Fibroblast of skin of right quadriceps (primary cell): ENCODE data around the gene FAT2.
"Not testable (repeated sequence)": the region's sequence is repeated elsewhere in the genome, so short reads cannot be mapped to it uniquely, and the experiment has no call there.

ENCODE experiments used
- DNase-seq: peaks from one replicate; pipeline ENCODE4 v3.0.0-alpha.2; 2013

The FAT2 gene

DNA sequence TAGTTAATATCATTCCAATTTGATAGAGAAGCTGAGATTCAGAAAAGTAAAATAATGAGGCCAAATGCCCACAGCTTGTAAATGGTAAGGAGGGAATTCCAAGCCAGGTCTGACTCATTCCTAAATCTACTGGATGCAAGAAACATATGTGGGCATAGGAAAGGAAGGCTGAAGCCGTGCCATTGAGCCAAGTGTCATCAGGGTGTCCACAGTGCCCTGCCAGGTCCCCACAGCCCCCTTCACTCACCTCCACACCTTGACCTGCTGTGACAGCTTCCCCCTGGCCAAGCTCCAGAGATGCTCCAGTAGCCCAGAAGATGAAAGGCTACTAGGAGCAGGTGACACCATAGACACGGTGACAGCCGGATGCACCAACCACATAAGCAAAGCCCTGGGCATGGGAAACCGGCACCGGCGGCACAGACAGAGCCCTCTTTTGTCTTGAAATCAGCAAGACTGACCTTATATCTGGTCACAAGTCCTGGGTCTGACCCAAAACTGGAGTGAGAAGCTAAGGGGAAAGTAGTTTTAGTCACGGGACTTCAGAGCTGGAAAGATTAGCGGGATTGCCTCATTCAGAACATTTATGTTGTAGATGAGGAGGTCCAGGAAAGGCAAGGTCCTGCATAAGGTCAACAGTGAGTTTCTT is 20.1 kb upstream of the FAT2 start:
- DNase-seq: no peak

DNA sequence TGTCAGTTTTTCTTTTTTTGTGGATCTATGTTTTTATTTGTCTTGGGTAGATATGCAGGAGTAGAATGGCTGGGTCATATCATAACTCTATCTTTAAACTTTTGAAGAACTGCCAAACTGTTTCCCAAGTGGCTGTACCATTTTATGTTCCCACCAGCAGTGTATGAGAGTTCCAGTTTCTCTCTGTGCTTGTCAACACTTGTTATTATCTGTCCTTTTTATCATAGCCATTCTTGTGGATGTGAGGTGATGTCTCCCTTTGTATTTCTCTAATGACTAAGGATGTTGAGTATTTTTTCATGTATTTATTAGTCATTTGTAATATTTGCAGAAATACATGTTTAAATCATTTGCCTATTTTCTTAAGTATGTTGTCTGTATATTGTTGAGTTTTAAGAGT is 17.4 kb upstream of the FAT2 start:
- no peak for DNase-seq

DNA sequence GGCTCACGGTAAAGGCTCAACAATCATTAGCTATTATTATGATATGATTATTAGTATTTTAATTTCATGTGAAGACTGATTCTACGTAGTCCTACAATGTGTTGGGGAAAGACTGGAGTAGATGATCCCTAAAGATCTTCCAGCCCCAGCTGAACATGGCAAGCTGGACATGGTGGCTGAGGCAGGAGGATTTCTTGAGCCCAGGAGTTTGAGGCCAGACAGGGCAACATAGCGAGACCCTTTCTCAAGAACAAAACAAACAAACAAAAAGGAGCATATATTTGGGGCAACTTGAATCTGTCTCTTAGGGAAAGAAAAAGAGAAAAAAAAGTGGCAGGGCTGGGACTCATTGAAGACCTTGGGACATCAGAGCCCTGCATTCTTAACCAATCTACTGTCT is 16.2 kb upstream of the FAT2 start:
- DNase-seq: no peak

- DNase-seq: no peak
Observed at GRCh38 chr5:151605559-151605958, 14.4 kb upstream of the FAT2 start.

DNA sequence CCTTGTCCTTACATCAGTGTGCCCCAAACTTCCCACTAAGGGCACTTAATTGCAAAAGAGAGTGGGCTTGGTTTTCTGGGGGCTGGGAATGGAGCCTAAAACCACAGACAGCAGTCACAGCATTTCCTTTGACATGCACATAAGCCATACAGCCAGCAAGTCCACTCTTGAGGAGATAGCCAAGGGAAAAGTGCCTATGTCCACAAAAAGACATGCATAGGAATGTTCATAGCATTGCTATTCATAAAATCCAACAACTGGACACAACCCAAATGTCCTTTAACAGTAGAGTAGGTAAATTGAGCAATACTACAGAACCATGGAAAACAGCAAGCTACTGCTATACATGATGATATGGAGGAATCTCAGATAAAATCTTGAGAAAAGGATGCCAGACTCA is 11.7 kb upstream of the FAT2 start:
- DNase-seq: peak; percentile 9

- no peak for DNase-seq
Observed at GRCh38 chr5:151601391-151601790, 10.3 kb upstream of the FAT2 start.

GRCh38 chr5:151600069-151600665 is 9.0 kb upstream of the FAT2 start:
- DNase-seq: no peak

GRCh38 chr5:151598984-151599383 is 7.9 kb upstream of the FAT2 start:
- DNase-seq: no peak

DNA sequence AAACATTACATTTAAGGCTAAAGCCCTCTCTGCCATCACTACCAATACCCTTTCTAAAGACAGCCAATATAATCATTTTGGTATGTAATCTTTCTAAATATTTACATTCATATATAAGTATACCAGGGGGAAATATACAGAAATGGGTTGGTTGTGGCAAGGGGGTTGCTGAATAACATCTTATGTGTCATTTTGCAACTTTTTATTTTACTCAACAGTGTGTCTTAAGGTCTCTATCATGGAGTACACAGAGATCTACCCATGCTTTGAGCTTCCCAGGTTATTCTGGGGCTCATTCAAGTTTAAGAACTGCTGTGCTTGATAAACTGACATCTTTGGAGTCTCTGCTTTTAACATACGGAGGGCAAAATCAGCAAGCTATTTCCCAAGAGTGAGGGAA is 7.4 kb upstream of the FAT2 start:
- no peak for DNase-seq

DNA sequence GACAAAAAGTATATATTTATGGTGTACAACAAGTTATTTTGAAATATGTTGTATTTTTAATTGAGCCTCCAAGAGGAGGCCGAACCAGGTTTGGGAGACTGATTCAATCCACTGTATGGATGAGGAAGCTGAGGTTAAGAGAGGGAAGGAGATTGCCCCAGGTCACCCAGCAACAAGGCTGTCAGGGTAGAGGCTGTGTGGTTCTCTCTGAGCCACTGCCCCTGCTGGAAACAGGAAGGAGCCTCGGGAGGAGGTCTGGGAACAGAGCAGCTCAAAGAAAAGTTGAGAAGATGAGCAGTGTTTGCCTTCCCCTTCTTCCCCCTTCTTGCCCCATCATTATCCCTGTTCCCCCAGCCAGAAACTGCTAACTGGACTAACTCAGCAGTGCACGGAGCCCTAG is 6.6 kb upstream of the FAT2 start:
- no peak for DNase-seq

DNA sequence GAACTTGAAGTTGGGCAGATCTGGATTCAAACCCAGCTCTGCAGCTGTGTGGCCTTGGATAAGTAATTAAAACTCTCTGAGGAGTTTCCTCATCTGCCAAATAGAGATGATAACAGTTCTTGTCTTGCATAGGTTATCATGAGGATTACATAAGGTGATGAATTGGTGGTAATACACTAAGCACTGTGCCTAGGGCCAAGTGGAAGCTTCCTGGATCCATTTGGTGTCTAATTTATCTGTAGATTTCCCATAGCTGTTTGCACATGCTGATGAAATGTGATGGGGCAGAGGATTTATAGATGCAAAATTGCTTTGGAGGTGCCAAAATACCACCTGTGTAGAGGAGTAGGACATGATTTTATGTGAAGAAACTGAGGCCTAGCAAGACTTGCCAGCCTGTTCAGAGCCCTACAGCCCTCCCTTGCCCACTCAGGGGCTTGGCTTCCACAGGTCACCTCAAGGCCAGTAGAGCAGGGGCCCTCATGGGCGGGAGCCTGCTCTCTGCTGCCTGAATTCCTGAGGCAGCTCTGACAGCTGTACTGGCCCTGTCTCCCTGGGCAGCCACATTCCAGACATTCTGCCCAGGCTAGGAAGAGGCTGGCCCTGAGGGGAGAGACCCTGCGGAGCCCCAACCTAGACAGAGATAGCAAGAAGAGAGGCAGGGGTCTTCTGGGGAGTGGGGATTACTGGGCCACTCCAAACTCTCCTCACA is 5.9 kb upstream of the FAT2 start:
- DNase-seq: no peak

- DNase-seq: no peak
Observed at GRCh38 chr5:151595411-151595826, 4.3 kb upstream of the FAT2 start.

- no peak for DNase-seq
Observed at GRCh38 chr5:151592855-151593408, 1.8 kb upstream of the FAT2 start.

DNA sequence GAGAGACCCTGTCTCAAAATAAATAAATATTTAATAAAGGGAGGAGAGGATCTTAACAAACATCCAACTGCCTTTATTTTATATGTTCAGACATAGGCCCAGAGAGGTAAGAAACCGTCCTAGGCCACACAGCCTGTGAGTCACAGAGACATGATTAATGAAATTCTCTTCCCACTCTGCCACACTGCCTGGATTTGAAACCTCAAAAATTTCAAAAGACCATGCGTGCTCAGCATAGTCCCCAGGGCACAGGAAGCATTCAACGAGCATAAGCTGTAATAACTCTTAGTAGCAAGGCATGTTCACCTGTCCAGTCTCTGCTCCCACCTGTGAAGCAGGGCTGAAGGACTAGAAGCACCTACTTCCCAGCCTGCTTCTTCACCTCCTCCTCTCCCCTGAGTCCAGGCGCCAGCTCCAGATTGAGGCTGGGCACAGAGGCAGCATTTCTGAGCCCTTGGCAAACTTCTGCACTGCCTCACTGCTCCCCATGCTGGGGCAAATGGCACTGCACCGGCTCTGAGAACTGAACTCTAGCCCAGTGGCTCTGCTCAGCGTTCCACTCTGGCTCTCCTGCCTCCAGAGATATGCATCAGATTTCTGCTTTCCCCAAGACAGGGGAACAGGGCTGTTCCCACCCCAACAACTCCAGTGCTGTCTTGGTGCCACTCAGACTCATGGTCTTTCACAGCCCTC is 1.1 kb downstream of the FAT2 start:
- no peak for DNase-seq

- no peak for DNase-seq
Observed at GRCh38 chr5:151587796-151588555, 3.2 kb downstream of the FAT2 start.

- no peak for DNase-seq
Observed at GRCh38 chr5:151585970-151586369, 5.2 kb downstream of the FAT2 start.

GRCh38 chr5:151585344-151585743 is 5.8 kb downstream of the FAT2 start:
- DNase-seq: not testable (repeated sequence)

- no peak for DNase-seq
Observed at GRCh38 chr5:151584057-151584937, 6.8 kb downstream of the FAT2 start.

DNA sequence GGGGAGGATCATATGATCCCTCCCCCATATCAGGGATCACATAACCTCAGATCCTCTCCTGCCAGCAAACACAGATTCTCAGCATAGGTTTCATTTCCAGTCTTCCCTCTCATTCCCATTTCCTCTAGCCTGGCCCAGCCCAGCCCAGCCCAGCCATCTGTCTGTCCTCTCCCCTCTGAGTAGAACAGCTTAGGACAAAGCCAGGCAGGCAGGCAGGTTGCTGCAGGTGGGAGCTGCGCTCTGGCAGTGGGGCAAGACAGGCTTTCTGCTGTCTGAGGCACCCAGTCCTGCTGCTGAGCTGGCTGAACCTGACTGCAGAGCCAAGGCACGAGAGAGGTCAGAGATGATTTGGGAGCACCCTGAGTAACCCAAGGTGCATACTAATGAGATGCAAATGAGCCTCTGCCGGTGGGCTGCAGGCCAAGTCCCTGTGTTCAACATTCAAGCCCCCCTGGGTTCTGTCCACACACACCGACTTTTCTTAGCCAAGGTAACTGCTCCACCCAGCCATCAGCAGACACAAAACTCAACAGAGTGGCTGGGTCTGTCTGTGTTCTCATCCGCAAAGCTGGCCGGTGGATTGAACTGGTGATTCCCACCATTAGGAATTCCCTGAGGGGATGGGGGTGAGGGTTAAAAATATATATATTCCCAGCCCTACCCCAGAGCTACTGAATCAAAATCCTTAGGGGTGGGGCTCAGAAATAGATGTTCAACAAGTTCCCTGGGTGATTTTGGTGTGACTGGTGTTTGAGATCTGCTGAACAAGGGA is 9.1 kb downstream of the FAT2 start:
- no peak for DNase-seq

DNA sequence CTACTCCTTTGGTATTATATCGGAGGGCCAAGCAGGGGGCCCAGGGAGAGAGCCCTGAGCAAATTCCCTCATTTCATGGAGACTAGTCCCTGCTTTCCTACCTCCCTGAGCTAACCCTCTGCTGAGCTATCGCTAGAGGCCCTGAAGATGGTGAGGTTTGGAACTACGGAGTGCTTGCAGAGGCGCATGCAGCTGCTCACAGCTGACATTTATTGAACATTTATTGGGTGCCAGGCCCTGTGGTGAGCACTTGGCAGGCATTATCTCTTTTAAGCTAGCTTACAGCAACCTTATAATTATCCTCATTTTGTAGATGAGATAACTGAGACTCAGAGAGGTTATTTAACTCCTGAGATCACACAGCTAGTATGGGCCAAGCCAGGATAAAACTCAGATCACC is 9.8 kb downstream of the FAT2 start:
- DNase-seq: no peak

DNA sequence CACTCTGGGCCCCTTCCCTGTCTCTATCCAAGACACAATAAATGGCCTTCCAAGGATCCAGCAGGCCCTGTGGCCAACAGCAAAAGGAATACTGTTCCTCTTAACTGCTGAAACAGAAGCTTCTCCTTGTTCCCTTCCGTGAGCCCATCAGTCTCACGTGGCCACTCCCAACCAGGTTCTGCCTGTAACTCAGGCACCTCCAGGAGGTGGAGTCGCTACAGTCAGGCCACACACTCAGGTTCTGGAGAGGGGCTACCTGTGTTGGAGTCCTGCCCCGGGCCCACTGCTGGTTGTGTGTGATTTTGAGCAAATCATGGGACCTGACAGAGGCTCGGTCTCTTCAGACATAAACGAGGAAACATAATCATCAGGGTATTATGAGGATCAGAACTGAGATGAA is 10.3 kb downstream of the FAT2 start:
- DNase-seq: no peak
